Midbrain (tissue), 1 donor: ENCODE measurements around the gene XRCC1.
A peak's percentile ranks its signal among the peaks of the same experiment; 100 is the strongest.
"Not testable (repeated sequence)": the region's sequence is repeated elsewhere in the genome, so short reads cannot be mapped to it uniquely, and the experiment has no call there.

Experiments used
- DNase-seq: peaks from one replicate; lab custom pipeline; 2025; lab: John Stamatoyannopoulos, UW

XRCC1 gene

GRCh38 chr19:43519436-43520088 lies 55.8 kb downstream of the XRCC1 start:
- peak; percentile 80 for DNase-seq

DNA sequence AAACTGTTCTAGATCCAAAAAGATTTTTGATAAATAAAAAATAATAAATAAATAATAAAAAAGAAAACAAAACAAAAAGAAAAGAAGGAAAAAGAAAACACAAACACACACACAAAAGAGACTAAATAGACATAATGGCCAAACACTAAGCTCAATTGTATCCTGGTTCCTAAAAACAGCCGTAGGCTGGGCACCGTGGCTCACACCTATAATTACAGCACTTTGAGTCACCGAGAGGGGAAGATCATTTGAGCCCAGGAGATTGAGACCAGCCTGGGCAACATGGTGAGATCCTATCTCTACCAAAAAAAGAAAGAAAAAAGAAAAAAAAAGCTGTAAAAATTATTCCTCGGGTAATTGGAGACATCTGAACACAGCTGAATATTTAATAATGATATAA lies 57.3 kb downstream of the XRCC1 start:
- no peak for DNase-seq

GRCh38 chr19:43512399-43512798 lies 62.9 kb downstream of the XRCC1 start:
- DNase-seq: not testable (repeated sequence)

DNA sequence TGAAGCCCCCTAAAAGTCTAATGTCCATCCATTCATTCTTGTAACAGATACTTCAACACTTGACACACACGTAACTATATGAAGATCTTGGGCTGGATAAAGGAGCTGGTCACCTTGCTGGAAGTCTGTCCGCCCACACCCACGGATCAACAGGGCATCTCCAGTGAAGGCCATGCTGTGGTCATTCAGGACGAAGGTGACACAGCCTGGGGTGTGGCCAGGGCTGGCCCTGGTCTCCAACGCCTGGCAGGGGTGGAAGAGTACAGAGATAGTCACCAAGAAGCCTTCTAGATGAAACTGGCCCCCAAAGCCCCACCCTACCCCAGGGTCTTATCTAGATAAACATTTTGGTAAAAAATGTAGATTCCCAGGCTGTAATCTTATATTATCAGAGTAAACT lies 64.0 kb downstream of the XRCC1 start:
- no peak for DNase-seq

GRCh38 chr19:43510713-43511112 lies 64.6 kb downstream of the XRCC1 start:
- no peak for DNase-seq

DNA sequence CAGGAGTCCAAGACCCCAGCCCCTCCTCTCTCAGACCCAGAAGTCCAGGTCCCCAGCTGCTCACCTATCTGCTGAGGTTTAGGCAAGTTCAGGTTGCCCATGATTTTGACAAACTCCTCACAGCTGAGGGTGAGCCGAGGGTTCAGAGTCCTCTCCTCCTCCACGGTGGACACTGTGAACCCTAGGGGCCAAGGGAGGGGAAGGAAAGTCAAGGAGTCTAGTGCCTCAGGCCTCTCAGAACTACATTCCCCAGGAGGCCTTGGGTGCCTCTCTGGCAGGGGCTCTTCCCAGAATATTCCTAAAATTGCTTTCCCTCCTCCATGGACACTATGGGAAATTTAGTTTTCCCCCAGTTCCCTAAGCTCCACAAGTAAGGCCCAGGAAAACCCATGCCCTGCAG lies 67.4 kb downstream of the XRCC1 start:
- DNase-seq: no peak

GRCh38 chr19:43506629-43507028 lies 68.7 kb downstream of the XRCC1 start:
- DNase-seq: no peak

DNA sequence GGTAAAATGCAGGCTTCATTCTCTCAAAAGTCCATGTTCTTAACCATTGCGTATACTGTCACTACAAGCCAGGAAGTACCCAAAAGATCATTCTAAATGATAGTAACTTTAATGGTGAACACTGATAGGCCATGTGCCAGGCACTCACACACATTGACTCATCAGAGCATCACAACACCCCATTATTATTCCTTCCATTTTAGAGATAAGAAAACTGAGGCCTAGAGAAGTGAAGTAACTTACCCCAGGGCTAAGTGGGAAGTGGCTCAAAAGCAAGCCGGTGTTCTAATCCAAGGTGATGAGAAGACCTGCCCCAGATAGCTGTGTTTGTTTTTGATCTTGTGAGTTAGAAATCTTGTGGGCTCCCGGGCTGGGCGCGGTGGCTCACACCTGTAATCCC lies 69.4 kb downstream of the XRCC1 start:
- no peak for DNase-seq

- DNase-seq: no peak
Observed at GRCh38 chr19:43505186-43505456, 70.2 kb downstream of the XRCC1 start.

- no peak for DNase-seq
Observed at GRCh38 chr19:43504426-43505185, 70.7 kb downstream of the XRCC1 start, which contains the start of gene PHLDB3. Gene PHLDB3 (minus strand): TSS chr19:43504746. CDS start chr19:43504118, 628 bp downstream.

DNA sequence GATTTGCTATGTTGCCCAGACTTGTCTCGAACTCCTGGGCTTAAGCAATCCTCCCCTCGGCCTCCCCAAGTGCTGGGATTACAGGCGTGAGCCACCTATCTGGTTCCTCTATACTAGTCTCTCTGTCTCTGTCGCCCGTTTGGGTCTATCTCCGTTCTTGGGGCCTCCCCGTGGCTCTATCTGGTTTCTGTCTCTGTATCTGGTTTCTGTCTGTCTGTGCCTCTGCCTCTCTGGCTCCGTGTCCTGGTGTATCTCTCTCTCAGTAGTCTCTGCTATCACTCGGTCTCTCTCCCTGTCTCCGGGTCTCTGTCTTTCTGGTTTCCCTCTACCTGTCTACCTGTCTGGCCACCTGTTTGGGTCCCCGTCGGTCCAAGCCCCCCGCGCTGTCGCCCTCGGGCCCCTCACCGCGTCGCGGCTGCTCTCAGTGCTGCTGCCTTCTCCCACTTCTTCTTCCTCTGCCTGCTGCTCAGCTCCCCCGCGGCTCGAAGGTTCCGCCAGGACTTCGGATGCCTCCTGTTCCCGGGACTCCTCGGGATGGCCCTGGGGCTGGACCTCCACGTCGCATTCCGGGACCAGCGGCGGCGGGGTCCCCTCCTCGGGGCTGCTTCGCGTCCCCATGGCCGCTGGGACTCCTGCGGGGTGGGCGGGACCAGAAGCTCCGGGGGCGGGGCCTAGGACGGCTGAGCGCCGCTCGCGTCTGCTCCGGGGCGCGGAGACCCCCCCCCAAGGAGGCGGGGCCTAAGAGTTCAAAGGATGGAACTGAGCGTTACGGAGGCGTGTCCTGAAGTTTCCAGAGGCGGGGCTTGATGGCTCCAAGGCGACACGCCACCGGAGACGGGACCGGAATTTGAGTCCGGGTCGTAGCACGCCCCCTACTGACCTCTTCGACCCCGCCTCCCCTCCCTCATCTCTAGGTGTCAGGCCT lies 71.6 kb downstream of the XRCC1 start:
- peak; percentile 94 for DNase-seq

GRCh38 chr19:43502419-43502976 lies 72.8 kb downstream of the XRCC1 start:
- no peak for DNase-seq

GRCh38 chr19:43501661-43502418 lies 73.5 kb downstream of the XRCC1 start:
- DNase-seq: no peak

- no peak for DNase-seq
Observed at GRCh38 chr19:43499042-43499441, 76.3 kb downstream of the XRCC1 start.

- DNase-seq: no peak
Observed at GRCh38 chr19:43498233-43498842, 77.0 kb downstream of the XRCC1 start.

GRCh38 chr19:43496960-43497359 lies 78.4 kb downstream of the XRCC1 start:
- DNase-seq: no peak

DNA sequence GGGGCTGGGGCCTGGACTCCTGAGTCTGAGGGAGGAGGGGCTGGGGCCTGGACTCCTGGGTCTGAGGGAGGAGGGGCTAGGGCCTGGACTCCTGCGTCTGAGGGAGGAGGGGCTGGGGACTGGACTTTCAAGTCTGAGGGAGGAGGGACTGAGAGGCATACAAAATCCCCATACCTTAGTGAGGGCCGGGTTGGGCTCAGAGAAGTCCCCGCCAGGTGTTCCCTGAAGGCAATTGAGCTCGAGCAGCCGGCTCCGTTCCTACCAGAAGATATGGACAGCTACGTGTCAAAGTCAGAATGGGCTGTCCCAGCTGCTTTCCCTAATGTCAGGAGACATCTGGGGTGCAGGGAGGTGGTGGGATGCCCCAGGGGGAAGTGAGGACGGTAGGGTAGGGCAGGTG lies 80.2 kb downstream of the XRCC1 start:
- no peak for DNase-seq
